ENCODE data around the gene HOMER2.
"Not testable (repeated sequence)": the region's sequence is repeated elsewhere in the genome, so short reads cannot be mapped to it uniquely, and the experiment has no call there.

The HOMER2 gene

DNA sequence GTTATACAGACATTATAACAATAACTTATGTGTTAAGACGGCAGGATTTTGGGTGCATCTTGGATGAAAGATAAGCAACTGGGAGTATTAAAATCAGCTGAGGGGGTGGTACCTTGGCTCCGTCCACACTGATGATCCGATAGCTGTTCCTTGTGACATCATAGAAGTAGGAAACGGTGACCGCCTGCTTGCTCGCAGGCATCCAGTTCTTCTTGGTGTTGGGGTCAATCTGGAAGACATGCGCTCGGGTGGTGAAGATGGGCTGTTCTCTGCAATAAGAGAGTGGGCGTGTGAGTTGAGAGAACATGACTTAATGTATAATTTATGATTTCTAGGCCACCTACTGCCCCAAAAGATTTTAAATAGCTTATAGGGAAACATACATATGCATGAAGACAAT lies 59.9 kb downstream of the HOMER2 start:
- DNase-seq, result no peak

DNA sequence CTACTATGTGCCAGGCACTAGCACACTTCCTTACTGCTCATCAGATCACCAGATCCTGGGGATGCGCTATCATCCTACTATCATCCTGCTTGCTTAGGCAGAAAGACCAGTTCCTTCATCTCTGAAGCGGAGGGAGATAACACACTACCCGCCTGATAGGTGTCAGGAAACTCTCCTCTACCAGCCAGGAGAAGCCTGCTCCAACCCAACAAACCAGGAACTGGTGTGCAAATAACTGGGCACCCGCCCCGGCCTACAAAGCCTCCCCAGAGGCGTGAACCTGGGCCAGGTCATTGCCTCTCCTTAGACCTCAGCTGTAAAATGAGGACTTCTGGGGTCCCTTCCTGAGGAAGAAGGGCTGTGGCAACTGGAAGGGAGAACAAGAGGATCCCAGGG lies 61.5 kb downstream of the HOMER2 start:
- DNase-seq, result no peak

DNA sequence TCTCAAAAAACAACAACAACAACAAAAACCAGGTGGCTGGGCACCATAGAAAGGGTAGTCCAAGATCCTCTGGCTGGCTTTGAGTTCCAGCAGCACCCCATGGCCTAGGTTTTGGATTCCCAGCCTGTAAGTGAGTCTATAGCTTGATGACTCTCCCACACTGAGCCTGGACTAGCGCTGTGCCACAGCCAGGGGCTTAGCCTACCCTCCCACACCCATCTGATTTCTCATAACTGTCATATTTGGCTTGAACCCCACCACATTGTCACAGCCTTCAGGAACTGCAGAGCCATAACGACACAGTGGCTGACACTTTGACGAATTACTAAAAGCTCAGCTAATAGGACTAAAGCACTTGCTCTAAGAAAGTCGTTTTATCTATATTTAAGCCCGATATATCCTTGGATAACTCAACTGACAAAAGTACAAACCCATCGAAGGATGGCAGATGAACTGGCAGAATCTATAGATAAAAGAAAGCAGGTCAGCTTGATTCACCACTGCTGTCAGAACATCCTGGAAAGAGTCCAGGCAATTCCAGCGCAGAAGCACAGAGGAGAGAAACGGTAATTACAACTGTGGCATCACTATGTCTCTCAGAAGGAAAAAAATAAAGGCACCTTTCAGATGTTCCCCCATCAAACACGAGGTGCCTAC lies 62.1 kb downstream of the HOMER2 start:
- no peak for DNase-seq

DNA sequence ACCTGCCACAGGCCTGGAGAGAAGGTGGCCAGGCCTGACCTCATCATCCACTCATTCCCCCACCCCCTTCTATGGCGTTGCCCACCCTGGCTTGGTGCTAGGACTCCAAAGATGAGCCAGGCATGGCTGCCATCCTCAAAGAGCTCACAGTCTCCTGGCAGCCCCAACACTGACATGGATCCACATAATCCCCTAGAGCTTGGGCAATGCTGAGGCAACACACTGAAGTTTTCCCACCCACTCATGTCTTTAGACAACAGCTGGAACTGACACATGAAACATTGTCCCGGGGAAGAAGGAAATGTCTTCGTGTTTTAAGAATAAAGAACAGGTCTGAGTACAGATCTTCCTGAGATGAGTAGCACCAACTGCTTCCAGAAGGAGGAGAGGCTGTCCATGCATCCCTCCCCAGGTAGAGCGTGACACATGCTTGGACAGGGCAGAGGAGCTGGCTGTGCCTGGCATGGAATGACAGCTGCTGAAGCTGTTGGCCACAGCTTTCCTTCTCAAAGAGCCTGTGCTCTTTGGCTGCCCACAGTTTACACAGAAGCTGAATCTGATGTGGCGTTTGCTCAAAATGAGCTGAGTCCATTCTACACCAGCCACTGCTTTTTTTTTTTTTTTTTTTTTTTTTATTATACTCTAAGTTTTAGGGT lies 70.1 kb downstream of the HOMER2 start:
- no peak for DNase-seq

DNA sequence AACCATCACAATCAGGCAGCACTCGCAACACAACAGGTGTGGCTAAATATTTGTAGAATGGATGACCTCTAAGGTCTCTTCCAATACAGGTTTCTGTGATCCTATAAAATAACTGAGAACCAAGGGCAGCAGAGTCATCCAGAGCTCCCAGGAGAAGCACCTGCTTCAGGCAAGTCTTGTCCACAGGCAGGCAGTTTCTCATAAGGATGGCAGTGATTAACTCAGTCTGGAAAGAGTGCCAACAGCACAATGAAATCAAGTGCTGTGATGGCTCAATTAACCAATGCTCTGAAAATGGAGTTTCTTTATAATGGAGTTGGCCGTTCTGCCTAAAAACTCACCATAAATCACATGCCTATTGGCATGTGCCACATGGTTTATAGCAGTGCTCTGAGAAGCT lies 70.8 kb downstream of the HOMER2 start:
- no peak for DNase-seq

DNA sequence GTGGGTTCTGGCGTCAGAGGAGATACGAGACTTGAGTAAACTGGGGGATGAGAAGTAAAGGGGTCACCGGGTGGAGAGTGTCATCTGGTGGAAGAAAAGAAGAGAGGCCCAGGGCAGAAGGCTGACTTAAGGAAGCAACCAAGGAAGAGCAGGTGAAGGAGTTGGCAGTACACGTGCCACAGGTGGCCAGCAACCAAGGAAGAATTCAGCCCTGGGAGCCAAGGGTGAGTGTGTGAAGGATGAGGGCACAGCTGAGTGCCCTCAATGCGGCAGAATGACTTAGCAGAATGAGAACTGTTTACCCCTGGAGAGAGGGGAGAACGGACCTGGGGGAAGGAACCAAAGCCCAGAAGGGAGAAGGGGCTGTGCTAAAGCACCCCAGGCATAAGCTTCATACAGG lies 71.8 kb downstream of the HOMER2 start:
- no peak for DNase-seq

DNA sequence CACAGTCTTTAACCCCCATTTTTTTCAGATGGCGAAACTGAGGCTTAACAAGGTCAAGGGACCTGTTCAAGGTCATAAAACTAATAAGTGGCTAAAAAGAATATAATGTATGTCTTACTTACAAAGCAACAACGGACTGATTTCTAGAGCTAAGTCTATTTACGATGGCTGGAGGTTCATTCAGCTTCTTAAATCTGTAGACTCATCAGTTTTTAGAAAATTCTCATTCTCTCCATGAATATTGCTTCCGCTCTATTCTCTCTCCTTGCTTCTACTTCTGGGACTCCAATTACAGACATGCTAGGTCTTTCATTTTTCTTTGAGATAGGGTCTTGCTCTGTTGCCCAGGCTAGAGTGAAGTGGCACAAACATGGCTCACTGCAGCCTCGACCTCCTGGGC lies 74.2 kb downstream of the HOMER2 start:
- no peak for DNase-seq

DNA sequence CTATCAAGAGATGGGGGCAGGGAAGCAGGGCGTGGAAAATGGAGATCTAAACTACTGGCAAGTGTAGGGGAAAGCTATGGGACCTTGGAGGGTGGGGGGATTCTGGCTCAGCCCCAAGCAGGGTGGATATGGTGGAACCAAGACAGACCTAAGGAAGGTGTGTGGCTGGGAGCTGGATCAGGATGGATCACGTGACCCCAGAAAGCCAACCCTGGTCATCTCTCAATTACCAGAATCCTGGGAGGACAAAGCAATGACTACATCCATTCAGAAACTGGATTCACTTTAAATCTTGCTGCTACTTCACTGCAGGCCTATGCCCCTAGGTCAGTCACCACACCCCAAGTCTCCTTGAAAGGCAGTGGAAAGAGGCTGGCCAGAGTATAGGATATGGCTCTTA lies 74.7 kb downstream of the HOMER2 start:
- no peak for DNase-seq

DNA sequence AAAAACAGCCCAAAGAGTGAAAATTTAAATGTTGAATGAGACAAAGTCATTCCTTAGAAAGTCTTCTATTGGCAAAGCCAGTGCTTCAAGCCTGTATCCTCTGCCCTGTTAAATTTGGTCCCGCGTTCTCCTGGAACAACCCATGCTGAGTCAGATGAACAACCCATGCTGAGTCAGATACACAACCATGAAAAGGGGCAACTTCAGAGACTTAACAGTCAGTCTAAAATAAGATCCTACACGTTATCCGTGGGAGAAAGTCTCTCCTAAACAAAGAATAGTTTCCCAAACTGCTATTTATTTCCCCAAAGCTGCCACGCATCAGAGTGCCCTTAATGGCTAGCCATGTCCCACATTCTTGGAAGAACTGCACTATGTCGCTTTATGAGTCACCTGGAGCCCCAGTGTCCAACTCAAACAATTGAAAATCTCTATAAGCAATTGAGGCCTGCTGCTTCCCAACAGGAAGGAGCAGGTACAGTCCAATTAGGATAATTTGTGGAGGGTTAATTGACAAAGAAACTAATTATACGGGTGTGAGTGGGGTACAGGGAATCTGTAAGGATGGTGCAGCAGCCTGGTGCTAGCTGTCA lies 77.0 kb downstream of the HOMER2 start:
- DNase-seq, result no peak

DNA sequence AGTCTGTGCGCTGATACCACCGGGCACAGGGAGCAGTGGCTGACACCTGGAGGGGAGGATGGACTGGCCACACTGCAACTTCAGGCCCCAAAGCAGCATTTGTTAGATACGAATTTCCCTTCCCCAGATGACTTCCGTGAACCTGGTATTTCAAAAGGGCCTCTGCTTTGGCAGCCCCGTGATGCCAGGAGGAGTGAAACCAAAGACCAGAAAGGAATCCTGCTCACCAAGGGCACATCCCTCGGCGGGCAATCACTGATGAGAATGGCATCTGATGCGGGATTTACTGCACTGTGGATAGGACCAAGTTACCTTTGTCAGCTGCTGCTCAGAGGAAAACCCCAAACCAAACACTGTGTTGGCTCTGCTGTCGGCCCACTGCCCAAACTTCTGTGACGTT lies 77.6 kb downstream of the HOMER2 start:
- DNase-seq, result no peak

DNA sequence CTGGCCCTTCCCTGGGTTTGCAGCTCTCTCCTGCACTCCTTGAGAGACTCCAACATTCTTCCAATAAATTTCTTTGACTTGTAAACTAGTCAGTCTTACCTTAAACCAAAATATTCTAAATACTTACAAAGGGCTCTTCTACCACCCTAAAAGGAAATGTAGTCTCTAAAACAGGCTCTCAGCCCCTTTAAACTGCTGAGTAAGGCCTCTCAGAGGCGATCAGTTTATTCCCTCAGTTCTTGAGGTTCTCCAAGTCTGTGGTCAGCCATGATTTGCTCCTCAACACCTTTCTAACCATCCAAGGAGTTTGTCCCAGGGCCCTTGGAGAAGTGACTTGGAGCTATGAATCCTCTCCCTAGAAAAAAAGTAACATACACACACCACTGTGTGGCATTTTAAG lies 78.3 kb downstream of the HOMER2 start:
- no peak for DNase-seq

DNA sequence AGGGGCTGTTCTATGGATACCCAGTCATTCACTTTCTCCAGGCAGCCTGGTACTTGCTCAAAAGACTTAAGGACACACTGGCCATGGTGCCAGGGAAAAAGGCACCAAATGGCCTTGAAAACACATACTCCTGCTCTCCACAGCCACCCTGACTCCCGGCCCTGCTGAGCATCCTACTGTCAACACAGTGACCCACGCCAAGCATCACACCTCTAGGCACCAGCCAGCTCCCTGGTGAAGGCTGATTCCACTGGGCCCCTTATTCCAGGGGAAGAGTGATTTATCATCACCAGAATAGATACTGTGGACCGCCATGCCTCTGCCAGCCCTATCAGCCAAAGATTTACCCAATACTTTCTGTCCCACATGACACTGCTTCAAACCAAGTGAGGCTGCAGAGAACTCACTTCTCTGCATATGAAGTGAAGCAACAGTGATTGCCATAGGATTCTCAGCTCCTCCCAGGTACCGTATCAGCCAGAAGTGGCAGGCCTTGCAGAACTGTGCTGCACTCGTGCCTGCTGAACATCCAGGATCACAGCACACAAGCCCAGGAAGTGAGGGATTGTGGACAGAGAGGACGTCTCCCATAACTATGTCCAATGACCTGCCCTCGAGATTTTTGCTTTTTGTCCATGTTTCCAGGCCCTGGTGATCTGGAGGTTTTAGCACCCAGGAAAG lies 79.4 kb downstream of the HOMER2 start:
- DNase-seq, result no peak

DNA sequence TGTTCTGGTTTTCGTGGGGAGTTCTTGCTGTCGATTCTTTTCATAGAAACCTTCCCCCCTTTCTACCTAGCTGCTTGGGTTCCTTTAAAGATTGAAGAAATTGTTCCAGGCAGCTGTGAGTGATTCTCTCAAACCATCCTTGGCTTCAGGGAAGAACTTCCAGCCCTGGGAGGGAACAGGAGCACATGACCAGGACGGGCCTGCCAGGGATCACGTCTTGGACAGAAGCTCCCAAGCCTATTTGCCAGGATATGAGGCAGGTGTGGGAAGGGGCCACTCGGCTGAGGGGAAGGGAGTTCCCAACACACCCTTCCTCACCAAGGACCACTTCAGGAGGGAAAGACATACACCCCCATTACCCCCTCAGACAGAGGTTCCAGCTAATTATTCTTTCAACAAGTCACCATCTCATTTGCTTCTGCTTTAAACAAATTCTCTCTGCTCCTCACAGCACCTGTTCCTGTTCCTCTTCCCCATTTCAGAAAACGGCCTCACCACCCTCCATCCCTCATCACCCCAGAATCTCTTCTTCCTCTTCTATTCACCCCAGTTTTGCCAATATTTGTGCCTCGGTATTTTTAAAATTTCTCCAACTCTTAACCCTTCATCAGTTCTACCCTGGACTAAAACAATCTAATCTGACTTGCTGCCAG lies 80.6 kb downstream of the HOMER2 start:
- no peak for DNase-seq

DNA sequence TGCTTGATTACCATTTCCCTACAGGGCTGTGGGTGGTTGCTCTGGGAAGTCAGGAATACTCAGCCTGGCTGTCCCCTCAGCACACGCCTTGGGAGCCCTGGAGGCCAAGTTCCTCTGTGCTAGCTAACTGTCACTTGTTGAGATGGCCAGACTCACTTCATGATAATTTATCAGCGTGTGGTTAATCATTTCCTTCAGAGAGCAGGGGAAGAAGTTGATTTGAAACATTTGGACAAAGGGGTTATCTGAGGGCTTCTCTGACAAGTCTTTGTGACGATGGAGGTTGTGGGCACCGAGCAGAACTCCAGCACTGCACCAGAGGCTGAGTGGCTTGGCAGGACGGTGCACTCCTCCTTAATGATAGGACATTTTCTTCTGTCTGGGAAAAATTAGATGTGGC lies 81.2 kb downstream of the HOMER2 start:
- DNase-seq, result no peak

DNA sequence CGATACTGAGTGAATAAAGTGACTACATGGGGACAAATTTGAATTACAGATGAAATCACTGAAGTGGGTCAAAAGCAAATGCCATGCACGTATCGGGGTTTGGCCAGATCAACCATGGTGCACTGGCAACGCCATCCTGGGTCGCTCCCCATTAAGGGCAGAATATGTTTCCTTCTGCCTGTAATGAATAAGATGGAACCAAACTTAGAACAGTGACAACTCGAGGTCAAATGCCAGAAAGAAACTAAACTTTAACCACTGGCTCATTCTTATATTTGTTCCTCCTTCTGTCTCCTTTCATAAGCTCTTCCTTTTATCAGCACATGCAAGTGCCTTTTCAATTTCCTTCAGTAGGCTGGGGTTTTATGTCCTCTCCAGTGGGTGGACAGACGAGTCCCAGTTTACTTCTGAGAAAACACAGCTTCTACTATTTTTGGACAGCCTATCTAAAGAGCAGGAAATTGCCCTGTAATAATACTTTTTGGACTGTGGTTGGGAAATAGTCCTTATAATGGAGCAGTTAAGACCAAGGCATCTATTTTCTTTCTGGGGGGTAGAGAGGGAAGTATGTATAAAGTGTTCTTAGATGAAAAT lies 81.7 kb downstream of the HOMER2 start:
- DNase-seq, result no peak

DNA sequence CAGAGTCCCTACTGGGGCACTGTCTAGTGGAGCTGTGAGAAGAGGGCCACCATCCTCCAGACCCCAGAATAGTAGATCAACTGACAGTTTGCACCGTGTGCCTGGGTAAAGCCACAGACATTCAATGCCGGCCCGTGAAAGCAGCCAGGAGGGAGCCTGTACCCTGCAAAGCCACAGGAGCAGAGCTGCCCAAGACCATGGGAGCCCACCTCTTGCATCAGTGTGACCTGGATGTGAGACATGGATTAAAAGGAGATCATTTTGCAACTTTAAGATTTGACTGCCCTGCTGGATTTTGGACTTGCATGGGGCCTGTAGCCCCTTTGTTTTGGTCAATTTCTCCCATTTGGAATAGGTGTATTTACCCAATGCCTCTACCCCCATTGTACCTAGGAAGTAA lies 86.5 kb downstream of the HOMER2 start:
- not testable (repeated sequence) for DNase-seq

DNA sequence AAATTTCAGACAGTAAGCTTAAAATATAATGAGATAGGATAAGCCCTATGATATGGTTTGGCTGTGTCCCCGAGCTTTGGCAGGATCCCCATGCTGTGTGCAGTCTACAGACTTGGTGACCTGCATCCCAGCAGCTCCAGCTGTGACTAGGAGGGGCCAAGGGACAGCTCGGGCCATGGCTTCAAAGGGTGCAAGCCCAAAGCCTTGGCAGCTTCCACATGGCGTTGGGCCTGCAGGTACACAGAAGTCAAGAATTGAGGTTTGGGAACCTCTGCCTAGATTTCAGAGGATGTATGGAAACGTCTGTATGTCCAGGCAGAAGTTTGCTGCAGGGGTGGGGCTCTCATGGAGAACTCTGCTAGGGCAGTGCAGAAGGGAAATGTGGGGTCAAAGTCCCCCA lies 86.9 kb downstream of the HOMER2 start:
- not testable (repeated sequence) for DNase-seq

DNA sequence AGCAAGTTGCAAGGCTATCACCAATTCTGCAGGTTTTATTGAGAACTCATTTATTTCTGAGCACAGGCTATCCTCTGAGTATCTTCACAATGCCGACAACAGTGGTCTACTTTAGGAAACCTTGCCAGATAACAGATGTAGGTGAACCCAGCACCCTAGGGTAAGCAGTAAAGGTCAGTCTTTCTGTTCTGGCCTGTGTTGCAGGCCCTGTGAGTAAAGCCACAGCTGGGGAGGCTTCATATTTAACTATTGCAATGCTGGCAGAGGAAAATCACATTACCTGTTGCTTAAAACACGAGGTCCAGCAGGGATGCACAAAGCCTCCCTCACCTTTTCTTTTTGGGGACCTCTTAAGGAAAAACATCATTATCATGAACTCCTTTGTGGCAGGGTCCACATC lies 87.6 kb downstream of the HOMER2 start:
- DNase-seq, result no peak

DNA sequence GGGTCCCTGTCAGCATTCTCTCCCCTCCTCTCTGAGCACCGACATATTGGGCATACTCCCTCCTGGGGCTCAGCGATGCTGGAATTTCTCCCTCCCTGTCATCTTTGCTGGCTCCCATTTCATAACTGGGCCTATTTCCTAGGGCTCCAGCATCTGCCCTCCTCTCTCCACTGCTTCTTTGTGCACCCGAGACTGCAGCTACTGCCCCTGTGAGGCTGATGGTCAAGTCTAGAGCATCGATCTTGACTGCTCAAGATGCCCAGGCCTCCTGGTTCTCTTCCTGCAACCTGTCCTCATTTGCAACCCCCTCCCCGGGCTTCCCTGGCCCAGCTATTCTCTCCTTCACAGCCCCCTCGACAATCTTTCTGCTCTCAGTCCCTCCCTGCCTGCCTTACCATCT lies 89.6 kb downstream of the HOMER2 start:
- no peak for DNase-seq

DNA sequence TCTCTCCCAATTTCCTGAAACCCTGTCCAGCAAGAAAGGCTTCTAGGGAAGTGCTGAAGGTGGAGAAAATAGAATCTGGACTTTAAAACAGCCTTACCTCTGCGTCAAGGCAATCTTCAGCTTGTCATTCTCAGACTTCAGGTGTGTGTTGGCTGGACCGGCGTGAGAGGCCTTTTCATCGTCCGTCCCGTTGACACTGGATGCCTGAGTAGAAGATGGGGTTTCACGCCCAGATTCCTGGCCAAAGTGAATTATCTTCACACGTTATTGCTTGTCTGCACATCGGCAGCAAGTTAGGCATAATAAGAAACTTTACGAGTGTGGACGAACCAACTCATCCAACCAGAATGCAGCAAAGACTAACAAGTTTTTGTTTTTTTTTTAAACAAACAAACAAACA lies 93.6 kb downstream of the HOMER2 start:
- DNase-seq, result no peak

DNA sequence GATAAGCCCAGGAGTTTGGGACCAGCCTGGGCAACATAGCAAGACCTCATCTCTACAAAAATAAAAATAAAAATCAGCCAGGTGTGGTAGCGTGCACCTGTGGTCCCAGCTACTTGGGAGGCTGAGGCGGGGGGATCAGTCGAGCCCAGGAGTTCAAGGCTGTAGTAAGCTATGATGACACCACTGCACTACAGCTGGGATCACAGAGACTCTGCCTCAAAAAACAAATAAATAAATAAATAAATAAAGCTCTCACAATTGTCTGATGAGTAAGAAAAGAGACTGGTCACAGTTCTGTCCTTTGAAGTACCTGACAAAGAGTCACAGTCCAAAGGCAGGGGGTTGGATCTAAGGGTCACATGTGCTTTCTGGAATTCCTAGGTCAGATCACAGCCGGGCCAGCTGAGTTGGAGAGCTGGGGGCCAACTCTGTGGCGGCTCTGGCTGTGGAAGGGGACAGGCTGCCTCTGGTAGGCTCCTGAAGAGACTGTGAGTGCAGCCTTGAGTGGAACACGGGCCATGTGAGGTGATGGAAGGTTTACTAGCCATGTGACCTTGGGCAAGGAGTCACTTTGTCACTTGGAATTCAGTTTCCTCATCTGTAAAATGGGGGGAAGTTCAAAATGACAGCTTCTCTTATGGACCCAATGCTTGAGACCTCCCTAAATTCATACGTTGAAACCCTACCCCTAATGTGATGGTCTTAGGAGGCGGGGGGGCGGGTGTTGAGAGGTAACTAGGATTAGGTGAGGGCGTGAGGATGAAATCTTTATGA lies 95.9 kb downstream of the HOMER2 start:
- DNase-seq, result no peak
